ENCODE results near the gene FSTL1. TPM values are rescaled to one million over a fixed set of nuclear protein-coding genes. Genes with fewer than 3 reads are reported as not detected.

FSTL1 gene
- total RNA-seq, 1 donor: 2.6 TPM

DNA sequence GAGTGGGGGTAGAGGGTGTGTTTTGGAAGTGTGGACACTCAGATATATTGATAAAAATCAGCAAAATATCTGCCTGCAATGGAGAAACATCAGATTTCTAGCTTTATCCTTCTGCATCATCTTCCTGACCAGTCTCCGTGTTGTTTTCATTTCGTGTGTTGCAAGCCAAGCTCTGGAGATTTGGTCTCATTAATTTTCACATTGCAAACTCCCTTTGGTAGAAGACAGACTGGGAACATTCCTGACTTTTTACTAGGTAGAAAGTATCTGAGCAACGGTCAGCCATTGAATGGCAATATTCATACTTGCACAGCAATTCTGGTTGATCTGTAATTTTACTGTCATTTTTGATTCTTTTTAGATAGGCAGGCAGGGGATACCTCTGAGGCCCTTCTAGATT is 30.4 kb downstream of the FSTL1 start:
- H3K4me1 ChIP-seq (ENCODE audit: insufficient read depth, low read length): peaks cover 13% of the 10 kb centered on the region
- no peaks in the 10 kb centered on the region for H3K27me3 ChIP-seq (ENCODE audit: insufficient read depth, low read length)
- no peaks in the 10 kb centered on the region for H3K9me3 ChIP-seq (ENCODE audit: low read depth, low read length)
- H3K4me3 ChIP-seq (ENCODE audit: low read length): no peak overlapping the region

DNA sequence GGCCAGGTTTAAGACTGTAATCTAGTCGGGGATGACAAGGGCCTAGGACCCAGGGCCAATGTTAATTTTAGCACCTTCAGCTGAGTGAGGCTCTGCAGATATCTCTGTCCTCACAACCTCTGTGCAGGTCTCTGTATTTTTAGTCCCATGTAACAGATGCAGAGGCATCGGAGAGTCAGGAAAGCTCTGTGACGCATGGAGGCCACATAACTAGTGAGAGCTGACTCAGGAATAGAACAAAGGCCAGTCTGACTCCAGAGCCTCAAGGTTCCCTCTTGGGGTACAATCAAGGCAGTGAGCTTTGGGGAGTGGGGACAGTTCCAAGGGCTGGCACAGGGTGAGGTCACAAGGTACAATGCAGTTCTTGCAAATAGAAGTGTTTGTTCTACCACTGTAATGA is 31.0 kb downstream of the FSTL1 start:
- H3K9me3 ChIP-seq (ENCODE audit: low read depth, low read length): no peaks in the 10 kb centered on the region
- H3K4me3 ChIP-seq (ENCODE audit: low read length): no peak overlapping the region
- no peaks in the 10 kb centered on the region for H3K27me3 ChIP-seq (ENCODE audit: insufficient read depth, low read length)
- peaks cover 13% of the 10 kb centered on the region for H3K4me1 ChIP-seq (ENCODE audit: insufficient read depth, low read length)

DNA sequence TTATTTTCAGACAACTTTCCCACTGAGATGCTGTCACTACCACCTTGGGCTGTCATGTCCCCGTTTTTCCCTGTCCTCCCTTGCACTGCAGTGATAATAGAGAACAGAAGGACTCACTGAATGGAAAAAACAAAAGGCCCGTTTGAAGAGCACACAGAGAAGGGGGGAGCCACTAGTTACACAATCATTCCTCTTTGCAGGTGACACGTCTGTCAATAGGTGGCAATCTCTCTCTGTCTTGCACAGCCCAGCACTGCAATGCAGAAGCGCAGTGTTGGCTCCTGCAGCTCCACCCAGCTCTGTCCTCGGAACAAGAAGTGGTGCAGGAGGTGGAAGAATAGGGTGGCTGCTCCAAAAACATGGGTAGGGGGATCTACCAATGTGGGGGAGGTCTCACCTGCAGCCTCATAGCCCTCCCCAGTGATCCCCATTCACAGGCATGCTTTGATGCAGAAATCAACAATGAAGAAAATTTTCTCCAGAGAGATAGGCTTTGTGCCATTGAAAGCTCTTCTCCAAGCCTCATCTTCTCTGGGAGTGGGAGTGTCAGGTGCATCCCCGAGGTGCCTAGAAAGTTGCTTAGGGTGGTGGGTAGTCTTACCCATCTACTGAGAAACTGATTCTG is 31.8 kb downstream of the FSTL1 start:
- H3K4me1 ChIP-seq (ENCODE audit: insufficient read depth, low read length): peaks cover 13% of the 10 kb centered on the region
- no peaks in the 10 kb centered on the region for H3K27me3 ChIP-seq (ENCODE audit: insufficient read depth, low read length)
- H3K9me3 ChIP-seq (ENCODE audit: low read depth, low read length): no peaks in the 10 kb centered on the region
- H3K4me3 ChIP-seq (ENCODE audit: low read length): no peak overlapping the region

DNA sequence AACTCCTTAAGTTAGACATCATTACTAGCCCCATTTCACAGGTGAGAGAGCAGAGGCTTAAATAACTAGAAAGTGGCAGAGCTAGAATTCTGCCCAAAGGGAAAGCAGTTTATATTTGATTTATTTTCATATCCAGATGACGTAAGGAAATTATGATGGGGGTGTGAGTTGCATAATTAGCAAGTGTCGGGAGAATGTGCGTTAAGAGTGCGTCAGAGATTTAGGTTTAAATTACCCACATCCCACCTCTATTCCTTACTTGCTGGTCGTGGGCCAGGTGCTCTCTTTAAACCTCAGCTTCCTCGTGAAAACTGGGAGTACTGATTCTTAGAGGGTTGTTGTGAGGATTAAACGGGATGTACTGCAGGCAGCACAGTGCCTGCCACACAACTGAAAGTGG is 32.3 kb downstream of the FSTL1 start:
- Histone ChIP-seq H3K9me3 (ENCODE audit: low read depth, low read length) (no peaks in the 10 kb centered on the region), H3K27me3 (ENCODE audit: insufficient read depth, low read length) (no peaks in the 10 kb centered on the region), H3K4me3 (ENCODE audit: low read length) (no peak overlapping the region), H3K4me1 (ENCODE audit: insufficient read depth, low read length) (peaks cover 13% of the 10 kb centered on the region)

DNA sequence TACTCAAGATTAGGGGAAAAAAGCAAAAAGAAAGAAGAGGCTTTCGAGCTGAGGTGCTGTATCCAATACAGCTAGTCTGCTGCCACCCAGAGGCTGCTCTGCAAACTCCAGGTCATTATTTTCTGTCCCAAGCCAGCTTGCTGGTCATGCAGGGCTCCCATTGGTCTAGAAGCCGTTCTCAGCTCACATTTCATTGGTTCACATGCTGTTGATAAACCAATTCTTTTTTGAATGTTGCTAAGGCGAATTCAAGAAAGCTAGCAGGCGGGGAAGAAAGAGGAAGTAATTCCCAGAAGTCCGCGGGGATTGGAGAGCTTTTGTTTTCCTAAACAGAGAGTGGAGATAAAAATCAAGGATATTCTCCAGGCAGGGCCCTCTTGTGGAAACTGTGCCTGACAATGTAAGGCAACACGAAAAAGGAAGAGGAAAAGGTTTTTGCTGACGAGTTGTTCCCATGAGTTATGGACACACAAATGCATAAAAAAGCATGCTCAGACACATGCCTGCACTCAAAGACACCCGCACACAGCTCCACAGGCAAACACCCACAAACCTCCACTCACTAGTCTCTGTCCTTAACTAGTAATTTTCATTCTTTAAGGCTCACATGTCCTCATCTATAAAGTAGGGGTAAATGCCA is 33.4 kb downstream of the FSTL1 start:
- H3K4me3 ChIP-seq (ENCODE audit: low read length): peak overlapping the region; percentile 43

DNA sequence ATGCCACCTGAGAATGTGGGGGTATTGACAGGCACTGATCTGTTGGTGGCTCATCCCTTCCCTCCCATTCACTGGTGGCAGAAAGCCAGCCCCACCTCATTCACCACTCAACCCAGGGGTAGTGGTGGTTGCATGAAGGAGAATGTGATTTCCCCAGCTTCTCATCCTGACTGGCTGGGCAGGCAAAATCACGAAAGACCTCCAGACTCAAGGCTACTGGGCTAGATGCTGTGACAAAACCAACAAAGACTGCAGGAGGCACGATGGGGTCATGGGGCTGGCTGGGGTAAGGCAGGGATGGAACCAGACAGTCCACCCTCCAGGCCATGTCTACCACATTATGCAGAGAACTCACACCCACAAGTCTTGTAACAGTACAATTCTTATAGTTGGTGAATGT is 33.9 kb downstream of the FSTL1 start:
- no peaks in the 10 kb centered on the region for H3K9me3 ChIP-seq (ENCODE audit: low read depth, low read length)
- H3K4me1 ChIP-seq (ENCODE audit: insufficient read depth, low read length): peaks cover 16% of the 10 kb centered on the region
- no peak overlapping the region for H3K4me3 ChIP-seq (ENCODE audit: low read length)
- H3K27me3 ChIP-seq (ENCODE audit: insufficient read depth, low read length): no peaks in the 10 kb centered on the region

More for the DNA sequence above, 33.4 kb downstream of the FSTL1 start:
- no peaks in the 10 kb centered on the region for H3K27me3 ChIP-seq (ENCODE audit: insufficient read depth, low read length)
- peaks cover 16% of the 10 kb centered on the region for H3K4me1 ChIP-seq (ENCODE audit: insufficient read depth, low read length)
- no peaks in the 10 kb centered on the region for H3K9me3 ChIP-seq (ENCODE audit: low read depth, low read length)

DNA sequence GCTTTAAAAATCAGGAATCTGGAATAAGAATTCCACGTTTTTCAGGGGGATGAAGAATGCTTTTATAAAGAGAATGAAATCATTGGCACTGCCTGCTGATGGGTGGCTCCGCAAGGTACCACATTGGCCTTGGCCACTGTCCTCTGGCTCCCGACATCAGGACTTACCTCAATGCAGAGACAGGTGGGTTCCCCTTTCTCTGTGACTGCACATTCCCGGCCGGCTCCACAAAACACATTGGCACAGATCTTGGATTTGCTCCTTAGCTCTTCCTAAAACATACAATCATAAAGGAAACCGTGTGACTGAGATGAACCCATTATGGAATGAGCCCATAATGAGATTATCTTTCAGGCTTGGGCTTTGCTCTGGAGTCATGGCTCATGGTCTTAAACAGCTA is 35.0 kb downstream of the FSTL1 start:
- H3K9me3 ChIP-seq (ENCODE audit: low read depth, low read length): no peaks in the 10 kb centered on the region
- H3K27me3 ChIP-seq (ENCODE audit: insufficient read depth, low read length): no peaks in the 10 kb centered on the region
- H3K4me3 ChIP-seq (ENCODE audit: low read length): no peak overlapping the region
- H3K4me1 ChIP-seq (ENCODE audit: insufficient read depth, low read length): peaks cover 16% of the 10 kb centered on the region

DNA sequence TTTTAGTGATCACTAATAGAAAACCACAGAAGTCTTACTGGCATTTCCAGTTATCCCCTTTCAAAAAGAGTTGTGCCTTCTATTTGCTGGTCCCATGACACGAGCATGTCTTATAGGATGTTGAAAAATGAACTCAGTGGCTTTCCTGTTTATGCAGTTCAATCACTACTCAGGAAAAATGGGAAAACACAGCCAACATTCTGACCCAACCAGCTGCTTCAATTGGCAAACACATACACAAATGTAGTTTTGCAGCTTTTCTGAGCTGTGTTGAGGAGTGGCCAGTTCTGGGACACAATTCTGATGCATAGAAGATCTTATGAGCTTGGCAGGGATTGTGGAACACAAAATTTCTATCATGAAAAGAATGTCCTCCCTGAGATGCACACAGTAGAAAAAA is 40.3 kb downstream of the FSTL1 start:
- Histone ChIP-seq H3K4me1 (ENCODE audit: insufficient read depth, low read length) (peaks cover 3% of the 10 kb centered on the region), H3K4me3 (ENCODE audit: low read length) (no peak overlapping the region), H3K9me3 (ENCODE audit: low read depth, low read length) (no peaks in the 10 kb centered on the region), H3K27me3 (ENCODE audit: insufficient read depth, low read length) (no peaks in the 10 kb centered on the region)

DNA sequence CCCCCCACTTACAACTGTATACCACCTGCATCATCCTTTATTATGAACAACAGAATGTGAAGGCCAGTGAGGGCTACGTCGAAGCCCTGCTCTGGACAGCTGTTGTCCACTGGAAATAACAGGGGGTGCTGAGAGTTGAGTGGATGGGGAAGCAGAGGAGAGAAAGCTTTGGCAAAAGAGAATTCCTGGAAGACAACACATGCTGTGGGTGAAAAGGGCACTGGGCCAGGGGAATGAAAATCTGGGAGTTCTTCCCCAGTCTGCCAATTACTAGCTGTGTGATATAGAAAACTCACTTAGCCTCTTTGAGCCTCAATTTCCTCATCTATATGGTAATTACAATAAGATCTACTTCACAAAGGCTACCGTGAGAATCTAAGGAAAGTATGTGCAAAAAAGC is 40.7 kb downstream of the FSTL1 start:
- Histone ChIP-seq H3K4me3 (ENCODE audit: low read length) (no peak overlapping the region), H3K9me3 (ENCODE audit: low read depth, low read length) (no peaks in the 10 kb centered on the region), H3K4me1 (ENCODE audit: insufficient read depth, low read length) (peaks cover 3% of the 10 kb centered on the region), H3K27me3 (ENCODE audit: insufficient read depth, low read length) (no peaks in the 10 kb centered on the region)

DNA sequence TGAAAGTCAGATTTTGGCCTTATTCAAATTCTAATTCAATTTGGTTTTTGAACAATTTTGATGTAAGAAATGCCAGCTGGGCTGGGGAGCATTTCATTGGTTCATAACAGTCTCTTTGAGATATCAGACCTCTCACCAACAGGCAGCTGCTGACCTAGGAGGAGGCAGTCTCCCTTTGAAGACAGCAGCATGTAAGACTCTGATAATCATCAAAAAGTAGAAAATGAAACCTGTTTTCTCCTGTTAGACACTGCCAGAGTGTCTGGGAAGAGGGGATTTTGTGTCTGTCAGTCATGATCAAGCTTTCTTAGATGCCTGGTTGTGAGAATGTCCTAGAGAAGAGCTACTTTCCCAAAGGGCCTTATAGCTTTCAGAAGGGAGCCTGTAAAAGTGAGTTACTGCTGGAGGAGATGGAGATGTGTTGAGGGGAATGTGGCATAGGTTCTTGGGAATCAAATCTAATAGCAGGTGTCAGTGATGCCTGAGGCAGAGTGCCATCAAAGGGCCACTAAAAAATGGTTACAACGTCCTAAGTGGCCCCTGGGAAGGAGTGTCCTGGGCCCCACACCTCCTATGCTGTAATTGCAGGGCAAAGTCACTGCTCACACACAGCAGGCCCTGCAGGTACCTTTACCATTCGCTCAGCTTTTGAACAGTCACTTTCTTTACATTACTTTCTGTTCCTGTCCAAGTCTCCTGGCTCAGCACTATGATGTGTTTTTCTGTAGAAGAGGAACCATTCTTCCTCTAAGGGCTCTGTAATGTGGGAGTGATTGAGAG is 43.1 kb downstream of the FSTL1 start:
- H3K27me3 ChIP-seq (ENCODE audit: insufficient read depth, low read length): no peaks in the 10 kb centered on the region
- no peak overlapping the region for H3K4me3 ChIP-seq (ENCODE audit: low read length)
- no peaks in the 10 kb centered on the region for H3K4me1 ChIP-seq (ENCODE audit: insufficient read depth, low read length)
- H3K9me3 ChIP-seq (ENCODE audit: low read depth, low read length): no peaks in the 10 kb centered on the region

DNA sequence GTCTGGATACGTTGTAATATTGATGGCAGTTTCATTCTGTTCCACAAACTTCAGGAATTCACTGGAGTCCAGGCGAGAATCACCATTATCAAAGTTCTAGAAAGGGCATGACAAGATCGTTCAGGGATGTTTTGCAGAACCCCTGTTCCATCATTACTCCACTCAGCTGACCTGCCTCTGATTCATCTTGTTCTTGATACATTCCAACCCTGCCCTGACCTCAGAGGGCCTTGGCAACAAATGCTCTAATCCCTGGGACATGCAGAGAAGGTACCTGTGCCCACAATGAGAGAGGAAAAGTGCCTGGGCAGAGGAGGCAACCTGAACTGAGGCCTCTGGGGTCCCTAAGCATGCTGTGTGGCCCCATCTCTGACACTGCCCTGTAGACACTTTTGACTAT is 45.9 kb downstream of the FSTL1 start:
- no peak overlapping the region for H3K4me3 ChIP-seq (ENCODE audit: low read length)
- no peaks in the 10 kb centered on the region for H3K27me3 ChIP-seq (ENCODE audit: insufficient read depth, low read length)
- H3K4me1 ChIP-seq (ENCODE audit: insufficient read depth, low read length): no peaks in the 10 kb centered on the region
- no peaks in the 10 kb centered on the region for H3K9me3 ChIP-seq (ENCODE audit: low read depth, low read length)

DNA sequence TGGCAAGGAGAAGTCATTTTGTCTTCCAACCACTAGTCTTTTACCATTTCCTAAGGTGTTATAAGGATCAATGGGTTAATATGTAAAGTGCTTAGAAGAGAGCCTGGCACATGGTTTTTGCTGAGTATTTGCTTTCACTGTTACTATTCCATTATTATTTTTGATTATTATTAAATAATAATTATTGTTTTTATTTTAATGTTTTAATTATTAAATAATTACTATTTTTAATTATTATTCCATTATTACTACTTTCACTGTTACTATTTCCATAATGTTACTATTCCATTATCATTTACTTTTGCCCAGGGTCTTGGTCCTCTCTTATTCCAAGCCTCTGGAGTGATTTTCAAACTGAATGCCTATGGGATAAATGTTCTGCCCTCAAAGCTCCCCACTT is 48.5 kb downstream of the FSTL1 start:
- Histone ChIP-seq H3K4me1 (ENCODE audit: insufficient read depth, low read length) (peaks cover 4% of the 10 kb centered on the region), H3K9me3 (ENCODE audit: low read depth, low read length) (no peaks in the 10 kb centered on the region), H3K4me3 (ENCODE audit: low read length) (no peak overlapping the region), H3K27me3 (ENCODE audit: insufficient read depth, low read length) (no peaks in the 10 kb centered on the region)

DNA sequence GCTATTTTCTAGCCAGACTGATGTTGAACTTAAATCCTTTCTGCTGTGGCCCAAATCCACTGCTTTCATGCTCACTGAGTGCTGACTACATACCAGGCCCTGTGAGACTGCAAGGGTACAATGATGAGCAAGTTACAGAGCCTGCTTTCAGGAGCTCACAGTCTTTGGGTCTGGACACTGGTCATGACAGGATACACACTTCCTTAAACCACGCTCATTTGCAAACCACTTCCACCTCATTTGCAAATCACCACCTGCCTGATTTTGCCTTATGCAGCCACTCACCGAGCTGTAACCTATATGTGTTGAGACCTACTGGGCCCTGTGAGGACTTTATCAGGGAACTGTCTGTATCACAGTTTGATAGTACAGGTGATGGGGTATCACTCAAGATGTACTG is 51.4 kb downstream of the FSTL1 start:
- Histone ChIP-seq H3K4me3 (ENCODE audit: low read length) (no peak overlapping the region), H3K27me3 (ENCODE audit: insufficient read depth, low read length) (no peaks in the 10 kb centered on the region), H3K4me1 (ENCODE audit: insufficient read depth, low read length) (peaks cover 4% of the 10 kb centered on the region), H3K9me3 (ENCODE audit: low read depth, low read length) (no peaks in the 10 kb centered on the region)

DNA sequence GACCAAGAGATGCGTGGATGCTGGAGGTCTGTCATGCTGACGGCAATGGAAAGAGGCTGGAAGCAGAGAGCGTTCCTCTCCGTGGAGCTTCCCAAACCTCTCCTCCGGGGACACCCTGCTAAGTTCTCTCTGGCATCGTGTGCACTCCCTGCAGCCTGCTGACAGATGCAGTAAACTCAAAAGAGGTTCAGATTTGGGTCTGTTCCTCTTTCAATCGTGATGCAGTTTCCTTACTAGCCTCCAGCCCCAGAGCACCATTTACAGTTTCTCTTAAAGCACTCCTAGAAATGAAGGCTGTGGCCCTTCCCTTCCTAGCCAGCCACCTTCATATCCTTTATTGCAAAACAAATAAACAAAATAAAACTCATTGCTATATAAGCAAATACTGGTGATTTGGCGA is 54.3 kb downstream of the FSTL1 start:
- no peaks in the 10 kb centered on the region for H3K27me3 ChIP-seq (ENCODE audit: insufficient read depth, low read length)
- H3K4me3 ChIP-seq (ENCODE audit: low read length): no peak overlapping the region
- no peaks in the 10 kb centered on the region for H3K9me3 ChIP-seq (ENCODE audit: low read depth, low read length)

DNA sequence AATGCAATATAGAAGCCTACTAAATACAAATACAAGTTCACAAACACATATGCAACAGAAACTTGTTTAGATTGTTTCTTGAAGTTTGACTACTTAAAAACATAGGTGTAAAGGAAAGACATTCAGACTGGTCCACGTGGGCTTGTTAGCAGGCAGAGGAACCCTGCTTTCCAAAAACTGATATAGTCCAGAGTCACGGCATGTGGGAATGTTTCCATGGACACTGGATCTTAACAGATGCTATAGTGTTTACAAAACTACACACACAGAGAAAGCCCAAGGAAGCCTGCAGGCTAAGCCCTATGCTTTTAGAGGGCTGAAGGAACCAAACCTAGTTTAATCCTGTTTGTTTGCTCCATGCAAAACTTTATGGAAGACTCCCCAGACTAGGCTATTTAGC is 56.4 kb downstream of the FSTL1 start:
- H3K4me3 ChIP-seq (ENCODE audit: low read length): no peak overlapping the region
- no peaks in the 10 kb centered on the region for H3K9me3 ChIP-seq (ENCODE audit: low read depth, low read length)
- no peaks in the 10 kb centered on the region for H3K4me1 ChIP-seq (ENCODE audit: insufficient read depth, low read length)
- H3K27me3 ChIP-seq (ENCODE audit: insufficient read depth, low read length): no peaks in the 10 kb centered on the region

More for the DNA sequence above, 54.3 kb downstream of the FSTL1 start:
- peaks cover 4% of the 10 kb centered on the region for H3K4me1 ChIP-seq (ENCODE audit: insufficient read depth, low read length)
